ENCODE results near the gene HEATR3.

DNA sequence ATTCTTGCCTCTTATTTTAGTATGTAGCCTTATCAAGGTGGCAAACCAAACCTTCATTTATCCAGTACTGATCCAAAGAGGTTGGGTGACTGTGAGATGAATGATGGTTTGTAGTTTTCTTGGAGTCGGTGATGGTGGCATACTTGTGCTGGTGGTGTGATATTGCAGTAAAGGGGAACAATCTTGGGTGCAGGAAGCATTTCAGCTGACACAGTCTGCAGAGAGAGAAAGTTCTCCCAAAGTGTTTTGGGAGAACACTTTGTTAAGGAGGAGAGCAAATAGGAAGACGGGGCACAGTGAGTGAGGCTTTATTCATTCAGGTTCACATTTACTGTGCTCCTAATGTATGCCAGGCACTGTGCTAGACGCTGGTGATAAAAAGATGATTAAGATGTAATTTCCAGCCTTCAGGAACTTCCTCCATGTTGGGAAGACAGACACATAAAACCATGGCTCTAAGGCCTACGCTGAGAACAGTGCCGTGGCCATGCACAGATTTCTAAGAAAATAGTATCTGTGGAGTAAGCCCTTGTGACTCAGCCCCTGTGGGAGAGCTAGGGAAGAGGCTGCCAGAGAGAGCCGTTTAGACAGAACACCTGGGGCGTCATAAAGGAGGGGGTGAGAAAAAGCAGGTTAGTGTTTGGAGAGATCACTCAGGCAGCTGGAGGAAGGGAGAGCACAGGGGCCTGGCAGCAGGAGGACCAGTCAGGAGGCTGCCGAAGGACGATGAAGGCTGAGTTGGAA is 13.8 kb downstream of the HEATR3 start:
- TF ChIP-seq TEAD4 (CRISPR knock-in tag; IDR thresholded peaks at IDR 0.05) (no peak), GABPB1 (CRISPR knock-in tag; IDR thresholded peaks at IDR 0.05) (no peak), SP1 (CRISPR knock-in tag; conservative IDR thresholded peaks at IDR 0.05) (no peak), PRDM15 (CRISPR knock-in tag; IDR thresholded peaks at IDR 0.05) (no peak), HMGXB4 (CRISPR knock-in tag; IDR thresholded peaks at IDR 0.05) (no peak), USF1 (CRISPR knock-in tag; IDR thresholded peaks at IDR 0.05) (no peak)
- TF ChIP-seq, protein P1, sequence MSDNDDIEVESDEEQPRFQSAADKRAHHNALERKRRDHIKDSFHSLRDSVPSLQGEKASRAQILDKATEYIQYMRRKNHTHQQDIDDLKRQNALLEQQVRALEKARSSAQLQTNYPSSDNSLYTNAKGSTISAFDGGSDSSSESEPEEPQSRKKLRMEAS (CRISPR knock-in tag; IDR thresholded peaks at IDR 0.05), result no peak
- TF ChIP-seq, protein P2, sequence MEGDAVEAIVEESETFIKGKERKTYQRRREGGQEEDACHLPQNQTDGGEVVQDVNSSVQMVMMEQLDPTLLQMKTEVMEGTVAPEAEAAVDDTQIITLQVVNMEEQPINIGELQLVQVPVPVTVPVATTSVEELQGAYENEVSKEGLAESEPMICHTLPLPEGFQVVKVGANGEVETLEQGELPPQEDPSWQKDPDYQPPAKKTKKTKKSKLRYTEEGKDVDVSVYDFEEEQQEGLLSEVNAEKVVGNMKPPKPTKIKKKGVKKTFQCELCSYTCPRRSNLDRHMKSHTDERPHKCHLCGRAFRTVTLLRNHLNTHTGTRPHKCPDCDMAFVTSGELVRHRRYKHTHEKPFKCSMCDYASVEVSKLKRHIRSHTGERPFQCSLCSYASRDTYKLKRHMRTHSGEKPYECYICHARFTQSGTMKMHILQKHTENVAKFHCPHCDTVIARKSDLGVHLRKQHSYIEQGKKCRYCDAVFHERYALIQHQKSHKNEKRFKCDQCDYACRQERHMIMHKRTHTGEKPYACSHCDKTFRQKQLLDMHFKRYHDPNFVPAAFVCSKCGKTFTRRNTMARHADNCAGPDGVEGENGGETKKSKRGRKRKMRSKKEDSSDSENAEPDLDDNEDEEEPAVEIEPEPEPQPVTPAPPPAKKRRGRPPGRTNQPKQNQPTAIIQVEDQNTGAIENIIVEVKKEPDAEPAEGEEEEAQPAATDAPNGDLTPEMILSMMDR (IDR thresholded peaks at IDR 0.05), result no peak
- TF ChIP-seq, protein P3, sequence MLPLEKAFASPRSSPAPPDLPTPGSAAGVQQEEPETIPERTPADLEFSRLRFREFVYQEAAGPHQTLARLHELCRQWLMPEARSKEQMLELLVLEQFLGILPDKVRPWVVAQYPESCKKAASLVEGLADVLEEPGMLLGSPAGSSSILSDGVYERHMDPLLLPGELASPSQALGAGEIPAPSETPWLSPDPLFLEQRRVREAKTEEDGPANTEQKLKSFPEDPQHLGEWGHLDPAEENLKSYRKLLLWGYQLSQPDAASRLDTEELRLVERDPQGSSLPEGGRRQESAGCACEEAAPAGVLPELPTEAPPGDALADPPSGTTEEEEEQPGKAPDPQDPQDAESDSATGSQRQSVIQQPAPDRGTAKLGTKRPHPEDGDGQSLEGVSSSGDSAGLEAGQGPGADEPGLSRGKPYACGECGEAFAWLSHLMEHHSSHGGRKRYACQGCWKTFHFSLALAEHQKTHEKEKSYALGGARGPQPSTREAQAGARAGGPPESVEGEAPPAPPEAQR (CRISPR knock-in tag; IDR thresholded peaks at IDR 0.05), result no peak
- TF ChIP-seq, protein P4, sequence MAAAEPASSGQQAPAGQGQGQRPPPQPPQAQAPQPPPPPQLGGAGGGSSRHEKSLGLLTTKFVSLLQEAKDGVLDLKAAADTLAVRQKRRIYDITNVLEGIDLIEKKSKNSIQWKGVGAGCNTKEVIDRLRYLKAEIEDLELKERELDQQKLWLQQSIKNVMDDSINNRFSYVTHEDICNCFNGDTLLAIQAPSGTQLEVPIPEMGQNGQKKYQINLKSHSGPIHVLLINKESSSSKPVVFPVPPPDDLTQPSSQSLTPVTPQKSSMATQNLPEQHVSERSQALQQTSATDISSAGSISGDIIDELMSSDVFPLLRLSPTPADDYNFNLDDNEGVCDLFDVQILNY (CRISPR knock-in tag; IDR thresholded peaks at IDR 0.05), result no peak
